Thyroid gland (tissue), 4 donors: ENCODE results near the gene ZCWPW1.

ENCODE experiments used
- CTCF ChIP-seq, 6 experiments: fragments of 200-600 bp in 3 of 6; fragments of 450-650 bp in 3 of 6; sonication (generic) in 3 of 6; IDR thresholded peaks; one replicate each; pipeline ENCODE4 v1.5.1; 2016 to 2019; ENCODE audit warnings: antibody characterized with exemption in 6 of 6, mild to moderate bottlenecking in 2 of 6, inconsistent platforms in 1 of 6, moderate library complexity in 1 of 6
- POLR2A ChIP-seq, 2 donors: fragments of 450-650 bp; IDR thresholded peaks; one replicate each; pipeline ENCODE4 v1.6.1; 2017; ENCODE audit warnings: antibody characterized with exemption in 2 of 2, mild to moderate bottlenecking in 2 of 2, moderate library complexity in 1 of 2

- TF ChIP-seq POLR2A (IDR thresholded peaks at IDR 0.05), result no peak
- no peak for TF ChIP-seq CTCF (IDR thresholded peaks at IDR 0.05)
These were observed 43.8 kb upstream of the ZCWPW1 start for GRCh38 chr7:100472121-100472851.
